ENCODE data around the gene CERS4.
"Not testable (repeated sequence)": the region's sequence is repeated elsewhere in the genome, so short reads cannot be mapped to it uniquely, and the experiment has no call there.

CERS4 gene

DNA sequence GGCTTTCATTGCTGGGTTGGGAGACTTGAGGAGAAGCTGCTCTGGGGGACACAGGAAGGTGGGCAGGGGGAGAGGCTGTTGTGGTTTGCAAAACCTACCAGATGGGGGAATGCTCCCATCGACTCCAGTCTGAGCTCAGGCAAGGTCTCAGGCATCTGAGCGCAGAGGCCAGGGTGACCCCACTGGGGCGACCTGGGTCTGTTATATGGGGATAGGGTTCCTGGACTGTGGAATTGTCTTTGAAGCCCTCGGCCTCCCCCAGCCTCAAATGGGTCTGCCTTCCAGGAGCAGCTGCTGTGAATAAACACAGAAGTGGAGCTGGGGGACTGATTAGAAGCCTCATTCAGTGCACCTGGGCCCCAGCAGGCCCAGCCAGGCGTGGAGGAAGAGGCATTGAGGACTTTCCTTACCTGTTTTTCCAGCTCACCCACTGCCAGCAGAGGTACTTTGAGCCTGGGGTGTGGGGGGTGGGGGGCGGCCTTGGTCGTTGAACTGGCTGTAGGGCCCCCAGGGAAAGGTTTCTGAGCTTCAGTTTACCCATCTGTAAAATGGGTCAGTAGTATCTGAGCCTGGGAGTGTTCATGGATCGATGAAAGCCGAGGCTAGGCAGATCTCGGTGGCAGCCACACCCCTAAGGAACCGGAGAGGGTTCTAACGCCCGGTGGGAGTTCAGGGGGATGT is 1.4 kb downstream of the CERS4 start:
- DNase-seq = no peak

DNA sequence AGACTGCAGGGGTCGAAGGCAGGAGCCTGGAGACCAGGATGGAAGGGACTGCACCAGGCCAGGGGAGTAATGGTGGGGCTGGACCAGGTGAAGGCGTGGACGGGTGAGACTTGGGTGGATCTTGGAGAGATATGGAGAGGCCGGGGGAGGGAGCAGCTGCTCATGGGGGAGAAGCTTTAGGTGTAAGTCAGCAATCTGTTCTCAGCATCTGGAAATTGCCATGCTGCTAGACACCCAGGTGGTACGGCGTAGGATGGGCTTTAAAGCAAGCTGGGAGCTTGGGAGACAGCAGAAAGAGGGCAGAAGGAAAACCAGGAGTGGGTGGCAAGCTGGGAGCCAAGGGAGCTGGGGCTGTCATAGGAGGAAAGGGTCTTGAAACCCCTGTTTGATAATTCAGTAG is 3.0 kb downstream of the CERS4 start:
- no peak for DNase-seq

DNA sequence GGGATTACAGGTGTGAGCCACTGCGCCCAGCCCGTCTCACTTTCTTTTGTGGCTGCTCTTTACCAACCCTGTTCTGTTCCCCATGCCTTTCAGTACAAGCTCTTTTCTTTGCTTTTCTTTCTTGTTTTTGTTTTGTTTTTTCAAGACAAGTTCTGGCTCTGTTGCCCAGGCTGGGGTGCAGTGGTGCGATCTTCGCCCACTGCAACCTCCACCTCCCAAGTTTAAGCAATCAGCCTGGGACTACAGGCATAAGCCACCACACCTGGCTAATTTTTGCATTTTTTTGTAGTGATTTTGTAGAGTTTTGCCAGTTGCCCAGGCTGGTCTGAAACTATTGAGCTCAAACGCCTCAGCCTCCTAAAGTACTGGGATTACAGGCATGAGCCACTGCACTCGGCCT is 3.7 kb downstream of the CERS4 start:
- DNase-seq = no peak

DNA sequence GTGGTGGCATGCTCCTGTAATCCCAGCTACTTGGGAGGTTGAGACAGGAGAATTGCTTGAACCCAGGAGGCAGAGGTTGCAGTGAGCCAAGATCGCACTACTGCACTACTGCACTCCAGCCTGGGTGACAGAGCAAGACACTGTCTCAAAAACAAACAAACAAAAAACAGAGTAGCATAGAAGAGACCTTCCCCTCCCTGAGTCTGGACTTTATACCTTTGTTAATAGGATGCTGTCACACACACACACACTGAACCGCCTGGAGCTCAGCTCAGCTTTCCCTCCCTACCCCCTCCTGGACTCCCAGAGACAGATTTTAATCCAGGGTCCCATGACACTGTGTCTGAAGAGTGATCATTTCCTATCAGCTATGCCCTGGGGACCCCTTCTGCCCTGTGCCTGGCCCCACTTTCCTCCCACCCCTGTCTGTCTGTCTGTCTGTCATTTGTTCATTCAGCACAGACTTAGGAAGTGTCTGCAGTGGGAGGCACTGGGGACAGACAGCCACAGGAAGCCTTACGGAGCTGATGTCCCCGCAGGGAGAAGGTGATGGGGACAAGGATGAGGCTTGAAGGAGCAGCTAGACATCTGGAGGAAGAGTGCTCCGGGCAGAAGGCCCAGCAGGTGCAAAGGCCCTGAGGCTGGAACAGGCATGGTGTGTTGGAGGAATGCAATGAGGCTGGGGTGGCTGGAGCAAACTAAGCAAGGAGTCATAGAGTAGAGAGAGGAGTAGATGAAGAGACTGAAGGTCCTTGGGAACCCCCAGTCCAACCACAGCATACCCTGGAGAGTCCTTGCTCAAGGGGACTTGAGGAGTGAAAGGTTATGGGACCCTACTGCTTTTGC is 4.9 kb downstream of the CERS4 start:
- no peak for DNase-seq

DNA sequence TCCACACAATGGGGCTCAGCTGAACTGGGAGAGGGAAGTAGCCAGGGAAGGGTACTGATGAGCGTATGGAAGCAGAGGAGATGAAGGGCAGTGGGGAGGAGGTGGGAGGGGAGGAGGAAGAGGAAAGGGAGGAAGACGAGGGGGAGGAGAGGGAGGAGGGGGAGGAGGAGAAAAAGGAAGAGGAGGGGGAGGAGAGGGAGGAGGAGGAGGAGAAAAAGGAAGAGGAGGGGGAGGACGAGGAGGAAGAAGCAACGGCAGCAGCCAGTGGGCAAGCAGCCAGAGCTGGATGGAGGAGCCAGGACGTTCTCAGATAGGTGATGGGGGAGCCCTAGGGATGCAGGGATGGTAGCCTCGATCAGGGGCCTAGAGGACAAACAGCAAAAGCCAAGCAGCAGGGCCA is 5.6 kb downstream of the CERS4 start:
- DNase-seq = no peak

DNA sequence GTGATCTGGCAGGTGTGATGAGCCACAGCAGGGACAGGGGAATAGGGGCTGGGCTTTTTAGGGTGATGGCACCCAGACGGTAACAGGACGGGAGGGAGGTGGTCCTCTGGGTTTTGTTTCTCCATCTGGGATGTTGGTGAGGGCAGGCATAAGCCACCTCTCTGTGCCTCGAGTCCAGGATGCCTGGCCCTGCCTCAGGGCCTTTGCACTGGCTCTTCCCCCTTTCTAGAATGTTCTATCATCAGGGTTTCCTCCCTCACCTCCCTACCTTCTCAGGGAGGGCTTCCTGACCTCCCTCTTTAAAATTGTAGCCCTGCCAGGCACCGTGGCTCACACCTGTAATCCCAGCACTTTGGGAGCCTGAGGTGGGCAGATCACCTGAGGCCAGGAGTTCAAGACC is 6.6 kb downstream of the CERS4 start:
- no peak for DNase-seq

DNA sequence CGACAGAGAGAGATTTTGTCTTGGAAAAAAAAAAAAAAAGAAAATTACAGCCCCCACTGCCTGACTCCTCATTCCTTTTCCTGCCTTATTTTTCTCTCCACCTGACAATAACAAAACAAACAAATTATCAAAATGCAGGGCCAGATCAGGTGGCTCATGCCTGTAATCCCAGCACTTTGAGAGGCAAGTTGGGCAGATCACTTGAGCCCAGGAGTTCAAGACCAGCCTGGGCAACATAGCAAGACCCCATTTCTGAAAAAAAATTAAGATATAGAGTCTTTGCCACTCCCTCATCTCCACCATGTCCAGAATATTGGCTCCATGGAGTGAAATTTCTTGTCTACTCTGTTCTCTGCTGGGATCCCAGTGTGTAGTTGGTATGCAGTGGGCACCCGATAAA is 7.2 kb downstream of the CERS4 start:
- DNase-seq = no peak

DNA sequence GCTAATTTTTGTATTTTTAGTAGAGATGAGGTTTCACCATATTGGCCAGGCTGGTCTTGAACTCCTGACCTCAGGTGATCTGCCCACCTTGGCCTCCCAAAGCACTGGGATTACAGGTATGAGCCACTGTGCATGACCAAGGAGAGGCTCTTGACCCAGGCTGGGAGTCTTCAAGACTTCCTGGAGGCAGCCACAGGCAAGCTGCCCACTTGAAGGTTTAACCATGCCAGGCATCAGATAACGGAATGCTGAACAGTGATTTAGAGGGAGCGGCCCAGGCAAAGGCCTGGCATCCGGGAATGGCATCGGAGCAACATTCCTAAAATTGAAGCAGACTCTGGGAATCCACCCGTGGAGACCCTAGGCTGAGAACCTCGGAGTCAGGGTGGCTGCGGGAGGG is 9.0 kb downstream of the CERS4 start:
- not testable (repeated sequence) for DNase-seq

DNA sequence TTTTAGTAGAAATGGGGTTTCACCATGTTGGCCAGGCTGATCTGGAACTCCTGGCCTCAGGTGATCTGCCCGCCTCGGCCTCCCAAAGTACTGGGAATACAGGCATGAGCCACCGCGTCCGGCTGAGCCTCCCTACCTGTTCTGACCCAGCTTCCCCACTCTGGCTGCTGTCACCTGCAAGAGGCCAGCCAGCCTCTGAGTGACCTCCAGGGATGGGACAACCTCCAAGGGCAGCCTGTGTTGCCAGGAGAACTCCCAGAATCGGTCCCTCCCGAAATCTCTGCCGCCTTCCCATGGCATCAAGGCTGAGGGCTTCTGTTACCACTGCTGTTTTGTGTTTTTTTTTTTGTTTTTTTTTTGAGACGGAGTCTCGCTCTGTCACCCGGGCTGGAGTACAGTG is 11.3 kb downstream of the CERS4 start:
- DNase-seq = no peak

DNA sequence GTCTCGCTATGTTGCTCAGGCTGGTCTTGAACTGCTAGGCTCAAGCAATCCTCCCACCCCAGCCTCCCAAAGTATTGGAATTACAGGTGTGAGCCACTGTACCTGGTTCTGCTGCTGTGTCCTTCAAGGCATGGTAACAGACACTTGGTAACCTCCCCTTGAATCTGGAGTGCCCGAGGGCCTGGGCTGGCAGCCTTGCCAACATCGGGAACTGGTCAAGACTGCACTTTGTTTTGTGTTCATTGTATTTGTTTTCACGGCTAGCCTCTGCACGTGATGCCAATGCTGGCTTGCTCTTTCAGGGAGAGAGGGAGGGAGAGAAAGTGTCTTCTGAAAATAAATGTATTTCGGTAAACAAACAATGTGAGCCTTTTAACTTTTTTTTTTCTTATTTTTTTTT is 12.0 kb downstream of the CERS4 start:
- no peak for DNase-seq

DNA sequence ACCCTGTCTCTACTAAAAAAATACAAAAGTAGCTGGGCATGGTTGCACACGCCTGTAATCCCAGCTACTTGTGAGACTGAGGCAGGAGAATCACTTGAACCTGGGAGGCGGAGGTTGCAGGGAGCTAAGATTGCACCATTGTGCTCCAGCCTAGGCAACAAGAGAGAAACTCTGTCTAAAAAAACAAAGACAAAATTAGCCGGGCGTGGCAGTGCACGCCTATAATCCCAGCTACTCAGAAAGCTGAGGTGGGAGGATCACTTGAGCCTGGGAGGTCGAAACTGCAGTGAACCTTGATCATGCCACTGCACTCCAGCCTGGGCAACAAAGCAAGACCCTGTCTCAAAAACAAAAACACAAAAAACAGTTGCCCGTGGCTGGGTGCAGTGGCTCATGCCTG is 14.3 kb downstream of the CERS4 start:
- DNase-seq = not testable (repeated sequence)

DNA sequence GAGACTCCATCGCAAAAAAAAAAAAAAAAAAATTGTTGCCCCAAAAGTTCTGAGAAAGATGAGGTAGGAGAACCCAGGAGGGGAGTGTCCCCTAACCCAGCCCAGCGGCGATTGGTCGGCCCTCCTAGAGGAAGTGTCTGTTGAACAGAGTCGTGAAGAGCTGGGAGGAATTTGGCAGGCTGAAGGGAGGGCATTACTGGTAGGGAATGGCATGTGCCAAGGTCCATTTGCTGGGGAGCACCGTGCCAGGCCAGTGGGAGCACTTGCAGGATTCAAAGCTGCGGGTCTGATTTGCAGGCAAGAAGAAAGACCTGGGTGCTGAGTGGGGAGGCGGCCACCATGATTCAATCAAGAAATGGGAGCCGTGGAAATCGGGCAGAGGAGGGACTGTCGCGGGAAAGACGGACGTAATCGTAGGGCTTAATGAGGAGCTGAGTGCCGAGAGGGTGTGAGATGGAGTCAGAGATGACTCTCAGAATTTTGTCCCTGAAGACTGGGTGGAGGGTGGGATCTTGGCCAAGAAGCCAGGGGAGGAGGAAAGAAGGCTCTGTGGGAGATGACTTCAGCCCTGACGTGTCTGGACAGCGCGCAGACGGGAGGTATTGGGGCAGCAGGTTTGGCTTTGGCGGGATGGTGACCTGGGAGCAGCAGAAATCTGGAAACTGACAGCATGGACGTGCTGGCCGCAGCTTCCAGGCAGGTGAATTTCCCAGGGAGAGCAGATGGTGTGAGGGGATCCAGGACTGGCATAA is 15.4 kb downstream of the CERS4 start:
- no peak for DNase-seq

DNA sequence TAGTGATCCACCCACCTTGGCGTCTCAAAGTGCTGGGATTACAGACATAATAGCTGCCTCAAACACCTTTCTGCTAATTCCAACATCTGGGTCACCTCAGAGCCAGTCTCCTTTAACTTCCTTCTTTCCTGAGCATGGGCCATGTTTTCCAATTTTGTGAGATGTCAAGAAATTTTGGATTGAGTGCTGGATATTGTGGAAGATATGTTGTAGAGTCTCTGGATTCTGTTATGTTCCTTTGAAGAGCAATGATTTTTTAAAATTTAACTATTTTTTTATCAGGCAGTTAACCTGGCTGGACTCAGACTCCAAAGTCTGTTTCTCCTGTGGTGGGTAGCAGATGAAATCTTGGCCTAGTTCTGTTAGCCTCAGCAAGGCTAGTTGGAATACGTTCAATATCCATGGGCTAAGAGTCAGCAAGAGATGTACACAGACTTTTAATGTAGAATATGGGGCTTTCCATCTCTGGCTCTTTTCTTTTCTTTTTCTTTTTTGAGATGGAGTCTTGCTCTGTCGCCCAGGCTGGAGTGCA is 22.0 kb downstream of the CERS4 start:
- no peak for DNase-seq

DNA sequence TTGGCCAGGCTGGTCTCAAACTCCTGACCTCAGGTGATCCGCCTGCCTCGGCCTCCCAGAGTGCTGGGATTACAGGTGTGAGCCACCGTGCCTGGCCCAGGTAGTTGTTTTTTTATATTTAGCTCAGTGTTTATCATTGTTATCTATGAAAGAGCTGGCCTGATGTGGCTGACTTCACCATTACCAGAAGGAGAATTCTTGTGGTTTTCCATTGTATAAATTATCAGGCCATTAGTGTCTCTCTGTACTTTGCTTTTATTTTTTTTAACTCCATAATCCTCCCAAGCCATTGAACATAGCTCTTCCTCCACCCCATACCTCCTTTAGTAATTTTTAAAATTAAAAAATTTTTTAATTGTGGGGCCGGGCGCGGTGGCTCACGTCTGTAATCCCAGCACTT is 24.2 kb downstream of the CERS4 start:
- DNase-seq = no peak

DNA sequence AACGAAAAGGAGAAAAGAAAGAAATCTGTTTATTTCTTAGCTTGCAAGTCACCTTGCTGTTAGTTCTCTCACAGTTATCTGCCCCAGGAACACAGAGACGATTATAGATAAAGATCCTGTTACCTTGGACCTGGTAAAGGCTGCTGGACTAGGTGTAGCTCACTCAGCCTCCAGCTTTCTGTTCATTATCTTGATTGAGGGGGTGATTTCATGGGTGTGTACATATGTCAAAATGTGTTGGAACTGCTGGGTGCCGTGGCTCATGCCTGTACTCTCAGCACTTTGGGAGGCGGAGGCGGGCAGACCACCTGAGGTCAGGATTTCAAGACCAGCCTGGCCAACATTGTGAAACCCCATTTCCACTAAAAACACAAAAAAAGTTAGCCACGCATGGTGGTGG is 27.9 kb downstream of the CERS4 start:
- no peak for DNase-seq

DNA sequence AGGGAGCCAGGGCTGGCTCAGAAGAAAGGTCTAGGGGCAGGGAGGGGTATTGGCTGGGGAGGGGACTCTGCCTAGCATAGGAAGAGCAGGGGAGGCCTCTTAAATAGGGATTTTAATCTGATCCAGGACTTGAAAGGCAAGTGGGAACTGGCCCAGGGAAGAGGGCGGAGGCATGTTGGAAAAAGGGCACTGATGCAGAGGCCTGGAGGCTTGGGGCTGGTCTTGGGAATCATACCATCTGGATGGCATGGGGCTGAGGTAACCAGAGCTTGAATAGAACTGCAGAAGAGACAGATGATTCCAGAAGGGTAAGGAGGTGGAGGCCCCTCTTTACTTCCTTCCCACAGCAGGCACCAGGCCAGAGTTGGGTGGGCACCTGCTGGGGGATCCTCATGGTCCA is 29.1 kb downstream of the CERS4 start:
- no peak for DNase-seq

DNA sequence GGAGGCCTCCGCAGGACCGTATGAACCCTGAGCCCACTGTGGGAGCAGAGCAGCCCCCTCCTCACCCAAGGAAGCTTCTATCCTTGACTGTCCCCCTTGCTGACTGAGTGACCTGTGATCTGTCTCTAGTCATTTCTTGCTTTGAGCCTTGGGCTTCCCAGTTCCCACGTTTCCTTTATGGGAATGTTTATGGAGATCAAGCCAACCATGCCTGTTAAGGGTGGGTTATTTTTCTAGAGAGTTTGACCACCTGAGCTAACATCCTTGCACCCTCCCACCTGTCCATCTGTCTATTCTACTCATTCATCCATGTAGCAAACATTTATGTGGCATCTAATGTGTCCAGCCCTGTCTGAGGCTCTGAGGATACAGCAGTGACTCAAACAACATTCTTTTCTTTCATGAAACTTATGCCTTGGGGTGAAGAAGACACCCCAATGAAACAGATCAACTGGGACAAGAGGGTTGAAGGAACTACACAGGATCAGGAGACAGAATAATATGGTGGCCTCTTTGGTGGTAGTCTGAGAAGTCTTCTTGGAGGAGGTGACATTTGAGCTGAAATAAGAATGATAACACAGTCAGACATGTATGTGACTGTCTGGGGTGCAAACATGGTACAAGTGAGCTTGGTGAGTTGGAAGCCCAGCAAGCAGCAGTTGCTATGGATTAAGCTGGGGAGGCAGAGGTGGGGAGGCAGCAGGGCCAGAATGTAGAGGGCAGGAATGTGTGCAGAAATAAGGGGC is 30.5 kb downstream of the CERS4 start:
- no peak for DNase-seq

DNA sequence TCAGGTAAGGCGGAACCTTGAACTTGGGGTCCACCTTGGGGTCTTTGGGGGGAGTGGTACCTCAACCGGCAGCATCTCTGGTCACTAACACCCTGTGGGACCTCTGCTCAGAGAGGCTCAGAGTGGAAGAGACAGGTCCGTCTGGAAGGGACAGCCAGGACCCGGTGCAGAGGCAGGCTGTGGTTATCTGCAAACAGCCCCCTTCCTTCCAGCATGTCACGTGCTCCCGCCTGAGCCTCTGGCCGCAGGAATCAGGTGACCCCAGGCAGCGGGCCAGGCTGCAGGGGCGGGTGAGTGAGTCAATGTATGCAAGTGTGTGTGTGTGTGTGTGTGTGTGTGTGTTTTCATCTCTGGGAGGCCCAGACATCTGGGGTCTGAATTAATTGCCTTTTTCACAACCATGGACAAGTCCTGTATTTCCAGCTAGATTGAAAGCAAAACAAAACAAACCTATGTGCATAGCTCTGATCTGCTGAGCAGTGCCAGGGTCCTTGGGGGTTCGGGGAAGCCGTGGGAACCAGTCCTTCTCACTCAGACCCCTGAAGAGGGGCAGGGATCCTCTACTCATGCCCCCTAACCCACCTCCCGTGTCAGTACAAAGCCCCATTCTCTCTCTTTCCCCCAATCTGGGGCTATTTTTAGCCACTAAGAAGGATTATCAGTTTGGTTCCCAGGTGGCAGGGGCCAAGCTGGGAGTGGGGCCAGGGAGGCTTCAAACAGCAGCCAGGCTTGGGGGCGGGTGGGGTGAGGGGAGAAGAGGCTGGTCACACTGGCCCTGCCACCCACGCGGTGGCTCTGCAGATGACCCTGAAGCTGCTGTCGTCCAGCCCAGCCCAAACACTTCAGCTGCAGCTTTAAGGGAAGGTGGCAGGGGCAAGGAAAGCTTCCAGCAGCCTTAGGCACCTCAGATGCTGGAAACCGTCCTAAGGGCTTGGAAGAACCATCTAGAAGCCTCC is 31.4 kb downstream of the CERS4 start:
- peak; percentile 6 for DNase-seq

DNA sequence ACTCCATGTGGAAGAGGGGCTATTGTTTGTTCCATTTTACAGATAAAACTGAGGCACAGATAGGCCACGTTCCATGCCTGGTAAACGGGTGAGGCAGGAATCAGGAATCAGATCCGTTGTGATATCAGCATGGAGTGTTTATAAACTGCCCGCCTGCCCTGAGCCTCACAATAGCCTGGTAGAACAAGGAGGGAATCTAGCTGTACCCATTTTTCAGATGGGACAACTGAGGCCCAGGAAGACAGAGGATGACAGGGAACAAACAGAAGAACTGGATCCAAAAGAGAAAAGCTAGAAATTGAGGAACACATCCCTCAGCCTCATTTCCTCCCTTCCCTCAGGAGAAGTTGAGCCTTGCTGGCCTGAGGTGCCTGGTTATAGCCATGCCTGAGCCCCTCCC is 32.5 kb downstream of the CERS4 start:
- DNase-seq = no peak

DNA sequence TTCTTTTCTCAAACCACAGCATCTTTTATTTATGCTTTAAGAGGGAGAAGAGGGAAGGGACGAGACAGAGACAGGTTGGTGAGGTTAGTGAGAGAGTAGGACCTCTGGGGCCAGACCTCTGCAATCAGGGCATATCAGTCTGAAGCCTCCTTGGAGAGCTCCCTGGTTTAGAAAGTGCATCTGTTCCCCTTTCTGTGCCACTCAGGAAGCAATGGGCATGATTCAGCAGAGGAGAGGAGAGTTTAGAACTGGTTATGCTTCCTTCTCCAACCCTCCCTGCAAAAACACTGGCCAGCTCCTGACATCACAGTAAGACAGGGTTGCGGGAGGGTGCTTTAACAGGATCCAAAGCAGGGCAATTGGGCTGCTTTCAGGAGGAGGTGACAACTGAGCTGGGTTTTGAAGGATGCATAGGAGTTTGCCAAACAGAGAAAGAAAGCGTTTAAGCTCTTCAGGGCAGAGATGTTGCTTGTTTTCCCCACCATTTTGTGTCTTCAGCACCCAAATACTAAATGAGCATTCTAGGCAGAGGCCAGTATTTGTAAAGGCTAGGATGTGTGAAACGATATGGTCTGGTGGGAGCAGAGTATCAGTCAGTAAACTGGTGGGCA is 33.1 kb downstream of the CERS4 start:
- no peak for DNase-seq

DNA sequence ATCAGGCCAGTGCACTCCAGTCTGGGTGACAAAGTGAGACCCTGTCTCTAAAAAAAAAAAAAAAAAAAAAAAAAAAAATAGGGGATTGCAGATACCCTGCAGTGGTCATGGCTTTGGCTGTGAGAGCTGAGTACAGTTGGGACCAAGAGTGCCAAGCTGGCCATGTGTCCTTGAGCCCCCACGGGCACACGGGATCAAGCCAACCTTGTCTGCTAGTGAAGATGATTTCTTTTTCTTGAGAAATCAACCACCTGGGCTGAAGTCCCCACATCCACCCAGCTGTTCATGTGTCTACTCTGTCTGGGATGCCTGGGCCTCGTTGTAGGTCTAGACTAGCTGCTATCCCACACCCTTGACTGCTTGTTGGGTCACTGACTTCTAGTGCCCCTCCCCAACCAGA is 34.0 kb downstream of the CERS4 start:
- no peak for DNase-seq
